ENCODE data around the gene NAALADL1. TPM values are rescaled to one million over a fixed set of nuclear protein-coding genes. Genes with fewer than 3 reads are reported as not detected.
A peak's percentile ranks its signal among the peaks of the same experiment; 100 is the strongest.
"Not testable (repeated sequence)": the region's sequence is repeated elsewhere in the genome, so short reads cannot be mapped to it uniquely, and the experiment has no call there.

Gene NAALADL1
- total RNA-seq, 1 donor from 2014 or later, result 14.7 TPM

GRCh38 chr11:65027213-65028067, 30.9 kb downstream of the NAALADL1 start, which contains the start of gene SNX15:
Gene SNX15 (plus strand): TSS chr11:65027439. CDS start chr11:65027538, 99 bp downstream.
- intact Hi-C loops (cut with DNase I), result no loop called here
- DNase-seq (ENCODE audit: low spot score), result peak; percentile 94
- ATAC-seq, result peak; percentile 98

DNA sequence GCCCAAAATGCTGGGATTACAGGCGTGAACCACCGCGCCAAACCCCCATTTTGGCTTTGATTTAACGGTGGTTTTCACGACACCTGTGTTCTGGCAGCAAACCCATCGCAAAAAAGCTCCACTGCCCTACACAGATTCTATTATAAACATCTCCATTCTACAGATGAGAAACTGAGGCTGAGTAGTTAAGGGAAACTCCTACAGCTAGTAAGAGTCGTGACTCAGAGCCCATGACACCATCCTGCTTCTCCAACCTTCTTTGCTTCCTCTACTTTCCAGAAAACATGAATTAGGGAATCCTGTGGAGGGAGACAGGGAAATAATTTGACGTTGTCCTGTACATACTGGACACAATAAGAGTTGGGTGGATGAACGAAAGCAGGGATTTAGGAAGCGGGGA, 31.5 kb downstream of the NAALADL1 start:
- ATAC-seq, result no peak
- intact Hi-C loops (cut with DNase I), result no loop called here
- DNase-seq (ENCODE audit: low spot score), result no peak

DNA sequence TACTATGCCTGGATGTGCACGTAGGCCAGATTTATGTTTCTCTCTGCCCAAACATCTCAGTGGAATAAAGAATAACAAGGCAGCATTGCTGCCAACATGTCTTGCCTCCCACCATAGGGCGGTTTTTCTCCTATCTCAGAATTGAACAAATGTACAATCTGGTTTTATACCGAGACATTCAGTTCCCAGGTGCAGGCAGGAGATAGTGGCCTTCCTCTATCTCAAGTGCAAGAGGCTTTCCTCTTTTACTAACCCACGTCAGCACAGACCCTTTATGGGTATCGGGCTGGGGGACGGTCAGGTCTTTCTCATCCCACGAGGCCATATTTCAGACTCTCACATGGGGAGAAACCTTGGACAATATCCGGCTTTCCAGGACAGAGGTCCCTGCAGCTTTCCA, 34.9 kb downstream of the NAALADL1 start:
- ATAC-seq; DNase-seq (ENCODE audit: low spot score); intact Hi-C loops (cut with DNase I): not testable (repeated sequence)

GRCh38 chr11:65021509-65021908, 36.8 kb downstream of the NAALADL1 start:
- intact Hi-C loops (cut with DNase I), result no loop called here
- ATAC-seq (no peak), DNase-seq (ENCODE audit: low spot score) (no peak)

GRCh38 chr11:65021003-65021402, 37.4 kb downstream of the NAALADL1 start:
- DNase-seq (ENCODE audit: low spot score) (no peak), ATAC-seq (no peak)
- intact Hi-C loops (cut with DNase I), result no loop called here

- ATAC-seq (no peak), DNase-seq (ENCODE audit: low spot score) (no peak)
- intact Hi-C loops (cut with DNase I), result loop anchor here (10.0 kb wide), 2 partner anchors 95 to 105 kb away; partner anchors contain the start of genes ATG2A, TM7SF2 and ZNHIT2
Measured at GRCh38 chr11:65019824-65020223, 38.5 kb downstream of the NAALADL1 start.

GRCh38 chr11:65017937-65018336, 40.4 kb downstream of the NAALADL1 start:
- intact Hi-C loops (cut with DNase I), result loop anchor here (10.0 kb wide), 2 partner anchors 97 to 103 kb away; partner anchors contain the start of genes ATG2A, TM7SF2 and ZNHIT2
- ATAC-seq, result no peak

GRCh38 chr11:65016705-65017104, 41.6 kb downstream of the NAALADL1 start:
- ATAC-seq, result no peak
- no peak for DNase-seq (ENCODE audit: low spot score)
- intact Hi-C loops (cut with DNase I), result loop anchor here (10.0 kb wide), 2 partner anchors 98 to 102 kb away; partner anchors contain the start of genes ATG2A, TM7SF2 and ZNHIT2

More at GRCh38 chr11:65017937-65018336, 40.4 kb downstream of the NAALADL1 start:
- no peak for DNase-seq (ENCODE audit: low spot score)

DNA sequence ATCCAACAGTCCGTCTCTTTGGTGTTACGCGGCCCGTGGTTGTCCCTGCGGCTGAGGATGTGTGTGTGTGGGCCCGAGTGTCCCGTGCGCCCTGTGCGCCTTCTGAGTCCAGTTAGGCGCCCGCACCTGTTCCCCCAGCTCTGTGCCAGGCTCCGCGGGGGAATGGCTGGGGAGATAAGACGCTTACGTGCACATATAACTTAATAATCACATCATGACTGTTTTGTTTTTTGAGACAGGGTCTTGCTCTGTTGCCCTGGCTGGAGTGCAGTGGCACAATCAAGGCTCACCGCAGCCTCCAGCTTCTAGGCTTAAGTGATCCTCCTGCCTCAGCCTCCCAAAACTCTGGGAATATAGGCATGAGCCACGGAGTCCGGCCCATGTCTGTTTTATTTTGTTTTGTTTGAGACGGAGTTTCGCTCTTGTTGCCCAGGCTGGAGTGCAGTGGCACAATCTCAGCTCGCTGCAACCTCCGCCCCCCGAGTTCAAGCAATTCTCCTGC, 43.6 kb downstream of the NAALADL1 start:
- intact Hi-C loops (cut with DNase I), result loop anchor here (10.0 kb wide), 2 partner anchors 100 kb away; partner anchors contain the start of genes ATG2A, TM7SF2 and ZNHIT2
- ATAC-seq, result peak; percentile 2
- DNase-seq (ENCODE audit: low spot score), result no peak

- intact Hi-C loops (cut with DNase I), result loop anchor here (10.0 kb wide), 2 partner anchors 99 to 101 kb away; partner anchors contain the start of genes ATG2A, TM7SF2 and ZNHIT2
- peak; percentile 95 for ATAC-seq
- DNase-seq (ENCODE audit: low spot score), result peak; percentile 96
Measured at GRCh38 chr11:65013888-65014725, 44.2 kb downstream of the NAALADL1 start, which contains the start of gene ARL2. Gene ARL2 (plus strand): TSS chr11:65014160. CDS start chr11:65014208, 48 bp downstream.

DNA sequence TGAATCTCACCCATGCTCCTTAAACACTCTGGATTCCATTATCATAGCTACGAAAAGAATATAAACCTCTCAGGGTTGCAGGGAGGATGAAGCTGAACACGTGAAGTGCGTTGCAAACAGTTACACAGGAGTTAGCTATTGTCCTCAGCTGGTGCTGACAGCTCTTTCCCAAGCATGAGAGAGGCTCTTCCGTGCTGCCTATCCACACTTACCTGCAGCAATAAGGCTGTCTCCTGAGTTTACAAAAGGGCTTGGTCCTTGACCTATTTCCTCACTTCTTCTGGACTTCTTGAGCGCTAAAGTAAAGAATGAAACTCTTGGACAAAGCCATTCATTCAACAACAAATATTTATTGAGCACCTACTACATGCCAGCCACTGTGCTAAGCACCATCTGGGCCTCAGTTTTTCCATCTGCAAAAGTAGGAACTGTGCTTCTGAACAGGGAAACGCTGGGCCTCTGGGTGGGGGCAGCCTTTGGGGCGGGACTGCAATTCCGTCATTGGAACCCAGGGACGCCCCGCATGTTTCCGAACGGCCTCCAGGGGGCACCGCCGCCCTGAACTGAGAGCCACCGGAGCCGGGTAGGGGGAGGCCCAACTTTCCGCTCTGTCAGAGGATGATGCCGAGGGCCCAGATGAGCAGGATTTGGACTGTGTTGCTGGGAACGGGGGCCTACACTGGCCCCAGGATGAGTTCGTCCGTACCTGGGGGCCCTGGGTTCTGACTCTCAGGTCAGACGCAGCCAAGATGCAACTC, 45.0 kb downstream of the NAALADL1 start:
- intact Hi-C loops (cut with DNase I), result loop anchor here (10.0 kb wide), 2 partner anchors 99 to 101 kb away; partner anchors contain the start of genes ATG2A, TM7SF2 and ZNHIT2
- ATAC-seq, result peak; percentile 95

DNA sequence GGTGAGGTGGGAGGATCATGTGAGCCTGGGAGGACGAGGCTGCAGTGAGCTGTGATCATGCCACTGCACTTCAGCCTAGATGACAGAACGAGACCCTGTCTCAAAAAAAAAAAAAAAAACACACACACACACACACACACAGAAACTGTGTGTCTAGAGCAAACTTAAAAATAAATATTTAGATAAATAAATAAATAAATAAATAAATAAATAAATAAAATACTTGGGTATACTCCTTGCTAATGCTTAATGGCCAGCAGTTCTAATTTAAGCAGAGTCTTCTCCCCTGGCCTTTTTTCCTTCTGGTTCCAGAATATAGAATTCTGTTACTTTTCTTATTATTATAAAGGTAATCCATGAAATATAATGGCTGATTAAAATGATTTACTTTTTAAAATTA, 49.5 kb downstream of the NAALADL1 start:
- ATAC-seq (no peak), DNase-seq (ENCODE audit: low spot score) (no peak)

More for the DNA sequence above, 45.0 kb downstream of the NAALADL1 start:
- peak; percentile 93 for DNase-seq (ENCODE audit: low spot score)

DNA sequence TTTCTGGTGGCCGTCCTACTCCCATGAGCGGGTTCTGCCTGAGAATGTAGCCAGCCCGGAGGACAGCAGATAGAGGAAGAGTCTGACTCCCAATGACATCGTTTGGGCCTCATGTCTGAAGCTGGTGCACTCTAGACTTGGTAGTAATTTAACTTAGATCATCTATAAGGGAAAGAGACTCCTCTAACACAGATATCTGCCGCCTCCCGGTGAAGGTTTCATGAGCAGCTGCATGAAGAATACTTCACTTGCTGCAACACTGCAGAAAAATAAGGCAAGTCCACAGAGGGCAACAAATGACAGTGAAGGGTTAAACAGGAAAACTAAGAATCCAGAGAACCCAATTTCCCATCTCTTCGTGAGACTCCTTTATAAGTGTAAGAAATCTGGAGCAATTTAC, 50.3 kb downstream of the NAALADL1 start:
- intact Hi-C loops (cut with DNase I), result no loop called here
- DNase-seq (ENCODE audit: low spot score) (no peak), ATAC-seq (no peak)

More for the DNA sequence above, 49.5 kb downstream of the NAALADL1 start:
- intact Hi-C loops (cut with DNase I), result no loop called here

DNA sequence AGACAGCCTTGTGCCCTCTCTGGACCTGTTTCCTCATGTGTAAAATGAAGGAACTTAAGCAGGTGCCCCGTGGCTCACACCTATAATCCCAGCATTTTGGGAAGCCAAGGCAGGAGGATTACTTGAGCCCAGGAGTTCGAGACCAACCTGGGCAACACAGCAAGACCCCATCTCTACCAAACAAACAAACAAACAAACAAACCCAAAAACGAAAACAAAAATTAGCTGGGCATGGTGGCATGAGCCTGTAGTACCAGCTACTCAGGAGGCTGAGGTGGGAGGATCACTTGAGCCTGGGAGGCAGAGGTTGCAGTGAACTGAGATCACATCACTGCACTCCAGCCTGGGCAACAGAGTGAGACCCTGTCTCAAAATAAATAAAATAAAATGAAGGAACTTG, 54.4 kb downstream of the NAALADL1 start:
- DNase-seq (ENCODE audit: low spot score); ATAC-seq; intact Hi-C loops (cut with DNase I): not testable (repeated sequence)

- intact Hi-C loops (cut with DNase I), result no loop called here
- DNase-seq (ENCODE audit: low spot score) (no peak), ATAC-seq (no peak)
Measured at GRCh38 chr11:65003282-65003681, 55.1 kb downstream of the NAALADL1 start.

DNA sequence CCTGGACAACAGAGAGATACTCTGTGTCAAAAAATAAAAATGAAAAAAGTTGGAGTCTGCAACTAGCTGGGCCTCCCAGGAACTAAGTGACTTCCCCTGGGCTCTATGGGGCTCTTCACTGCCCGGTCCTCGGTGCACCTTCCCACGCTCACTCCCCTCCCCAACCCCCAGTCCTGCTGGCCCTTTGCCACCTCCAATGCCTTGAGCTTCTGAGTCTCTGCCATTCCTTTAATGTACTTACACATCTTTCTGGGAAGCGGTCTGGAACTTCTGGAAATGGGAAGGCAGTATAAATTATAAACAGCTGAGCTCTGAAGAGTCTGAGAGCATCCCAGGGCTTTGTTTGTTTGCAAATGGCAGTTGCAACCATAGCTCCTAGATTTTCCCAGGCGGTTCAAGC, 55.6 kb downstream of the NAALADL1 start:
- no peak for ATAC-seq
- DNase-seq (ENCODE audit: low spot score), result no peak
- intact Hi-C loops (cut with DNase I), result no loop called here

DNA sequence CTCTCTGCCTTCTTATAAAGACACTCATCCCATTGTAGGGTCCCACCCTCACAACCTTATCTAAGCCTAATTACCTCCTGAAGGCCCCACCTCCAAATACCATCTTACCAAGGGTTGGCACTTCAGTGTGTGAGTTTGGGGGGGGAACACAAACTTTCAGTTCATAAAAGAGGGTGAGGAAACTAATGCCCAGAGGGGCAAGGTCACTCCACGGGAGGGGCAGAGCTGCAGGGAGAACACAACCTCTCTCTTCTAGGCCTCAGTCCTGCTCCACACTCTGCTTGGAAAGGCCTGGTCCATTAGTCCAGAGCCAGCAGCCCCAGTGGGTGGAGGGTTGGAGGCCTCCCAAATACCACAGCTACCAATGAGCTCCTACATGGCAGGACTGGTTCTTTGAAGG, 58.9 kb downstream of the NAALADL1 start:
- ATAC-seq (no peak), DNase-seq (ENCODE audit: low spot score) (no peak)
- intact Hi-C loops (cut with DNase I), result no loop called here

Measured in sciatic nerve (tissue), 2 donors.